HG02623 (cell line): ENCODE measurements around the gene CCDC124.
"Not testable (repeated sequence)": the region's sequence is repeated elsewhere in the genome, so short reads cannot be mapped to it uniquely, and the experiment has no call there.

Source experiments
- ATAC-seq: cut with Tn5 transposase; IDR thresholded peaks from one replicate; pipeline ENCODE4 v1.9.1; 2021; ENCODE audit warnings: moderate library complexity; ENCODE audit not compliant: unreplicated experiment

CCDC124 gene

GRCh38 chr19:17981611-17982010, 48.8 kb downstream of the CCDC124 start:
- ATAC-seq = no peak

- ATAC-seq = no peak
Observed at GRCh38 chr19:17982430-17982829, 49.6 kb downstream of the CCDC124 start.

GRCh38 chr19:17985037-17985818, 52.4 kb downstream of the CCDC124 start:
- ATAC-seq = no peak

- ATAC-seq = not testable (repeated sequence)
Observed at GRCh38 chr19:17986569-17986968, 53.8 kb downstream of the CCDC124 start.

GRCh38 chr19:17988161-17988560, 55.3 kb downstream of the CCDC124 start:
- ATAC-seq = no peak

GRCh38 chr19:17989425-17990094, 56.7 kb downstream of the CCDC124 start:
- ATAC-seq = no peak

- ATAC-seq = no peak
Observed at GRCh38 chr19:17993076-17993813, 60.4 kb downstream of the CCDC124 start.
